Esophagus muscularis mucosa (tissue), 4 donors: ENCODE measurements around the gene TBC1D14. TPM values are rescaled to one million over a fixed set of nuclear protein-coding genes. Genes with fewer than 3 reads are reported as not detected.
A peak's percentile ranks its signal among the peaks of the same experiment; 100 is the strongest.

Source experiments
- DNase-seq: peaks from one replicate; pipeline ENCODE4 v3.0.0-alpha.2; 2017; ENCODE audit errors: extremely low spot score
- H3K27ac ChIP-seq, 4 donors: fragments of 200-600 bp; sonication (generic); replicated peaks in 1 of 4; 1 replicate in 3 of 4; 2 replicates in 1 of 4; pipeline ENCODE4 v1.5.1; 2016 to 2019; ENCODE audit warnings: mild to moderate bottlenecking in 1 of 4
- H3K27me3 ChIP-seq, 4 donors: fragments of 200-600 bp; sonication (generic); one replicate each; pipeline versions ENCODE4 v1.5.1 to v1.6.0; 2016 to 2019
- H3K36me3 ChIP-seq, 4 donors: fragments of 200-600 bp; sonication (generic); one replicate each; pipeline ENCODE4 v1.5.1; 2016 to 2019
- H3K4me1 ChIP-seq, 4 donors: fragments of 200-600 bp; sonication (generic); one replicate each; pipeline ENCODE4 v1.5.1; 2016 to 2019
- H3K4me3 ChIP-seq, 4 donors: fragments of 200-600 bp; sonication (generic); 1 replicate in 2 of 4; 2 replicates in 2 of 4; pipeline ENCODE4 v1.5.1; 2016 to 2019; ENCODE audit warnings: mild to moderate bottlenecking in 4 of 4, moderate library complexity in 1 of 4
- H3K9me3 ChIP-seq, 4 donors: fragments of 200-600 bp; sonication (generic); 1 replicate in 3 of 4; 2 replicates in 1 of 4; pipeline ENCODE4 v1.5.1; 2016 to 2019
- EP300 ChIP-seq: sonication (generic); formaldehyde crosslinking; IDR thresholded peaks from one replicate; pipeline ENCODE4 v1.6.1; 2017; ENCODE audit warnings: antibody characterized with exemption
- POLR2A ChIP-seq: fragments of 450-650 bp; IDR thresholded peaks from one replicate; pipeline ENCODE4 v1.6.1; 2017; ENCODE audit warnings: antibody characterized with exemption, moderate library complexity, mild to moderate bottlenecking, low read depth
- POLR2AphosphoS5 ChIP-seq, 2 donors: sonication (generic); formaldehyde crosslinking; IDR thresholded peaks; one replicate each; pipeline ENCODE4 v1.6.1; 2017; ENCODE audit warnings: antibody characterized with exemption in 2 of 2
- WGBS: methylation state at CpG from one replicate; pipeline ENCODE4 v1.1.5; 2018; 5-methylcytosine and 5-hydroxymethylcytosine counted together
- intact Hi-C: fragments of 100-400 bp; cut with DNase I; formaldehyde crosslinking; loops from one replicate; pipeline ENCODE4 v1.15.1; 2023
- total RNA-seq, 4 donors: library from RNA; depleted of rRNA; stranded (reverse); fragments of >200 nt; gene quantifications; one replicate each; pipeline versions ENCODE4 v1.1.0 to v1.2.1, GENCODE V29; 2016
- TF ChIP-seq, protein P1 (sequence below), 3 experiments: fragments of 200-600 bp in 2 of 3; fragments of 450-650 bp in 1 of 3; sonication (generic) in 2 of 3; IDR thresholded peaks; one replicate each; pipeline ENCODE4 v1.5.1; 2017 to 2019; ENCODE audit warnings: antibody characterized with exemption in 3 of 3, mild to moderate bottlenecking in 2 of 3, moderate library complexity in 1 of 3

TBC1D14 gene
- total RNA-seq, 4 donors from 2014 or later, result 37.0 to 49.4 (median 44.2) TPM

DNA sequence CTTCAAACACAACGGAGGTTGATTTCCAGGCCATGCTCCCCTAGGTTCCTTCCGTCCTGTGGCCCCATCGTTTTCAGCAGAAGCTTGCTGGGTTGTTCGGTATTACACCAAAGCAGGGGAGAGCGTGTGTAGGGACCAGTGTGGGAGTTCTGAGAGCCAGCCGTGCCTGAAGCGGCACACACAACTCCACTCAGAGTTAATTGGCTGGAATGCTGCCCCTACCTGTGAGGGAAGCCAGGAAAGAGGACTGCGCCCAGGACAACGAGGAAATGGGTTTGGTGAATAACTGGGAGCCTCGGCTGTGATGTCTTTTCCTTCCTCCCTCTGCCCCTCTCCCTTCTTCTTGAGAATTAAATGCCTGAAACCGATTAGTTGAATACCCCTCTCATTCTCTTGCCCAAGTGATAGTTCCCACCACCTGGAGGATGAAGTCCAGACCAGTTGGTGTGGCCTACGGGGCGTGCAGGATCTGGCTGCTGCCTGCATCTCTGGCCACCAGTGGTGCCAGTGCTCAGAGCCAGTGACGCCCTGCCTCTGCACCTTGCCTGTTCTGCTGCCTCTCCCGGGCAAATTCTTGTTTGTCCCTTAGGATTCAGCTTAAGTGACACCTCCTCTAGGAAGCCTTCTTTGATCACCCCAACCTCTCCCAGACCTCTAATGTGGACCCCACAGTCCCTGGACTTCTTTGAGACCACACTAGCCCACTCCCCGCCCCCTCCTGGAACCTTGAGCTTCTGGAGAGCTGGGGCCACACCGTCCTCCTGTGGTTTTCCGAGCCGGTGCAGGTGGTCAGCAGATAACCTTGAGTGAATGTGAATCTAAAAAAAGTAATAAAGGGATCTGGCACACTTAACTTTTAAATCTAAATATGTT is 33.6 kb downstream of the TBC1D14 start:
- Histone ChIP-seq H3K4me1 (peaks cover 21 to 45% (median 33%) of the 10 kb centered on the region in 4 donors), H3K9me3 (no peaks in the 10 kb centered on the region), H3K4me3 (no peak overlapping the region), H3K27me3 (no peaks in the 10 kb centered on the region), H3K36me3 (peaks cover 0 to 12% (median 0%) of the 10 kb centered on the region in 4 donors), H3K27ac (peak overlapping the region; percentile 44 to 72 (median 68))
- intact Hi-C loops, result no loop called here
- WGBS, result 82% methylated on average over 19 of the region's 19 CpGs
- TF ChIP-seq, protein P1, sequence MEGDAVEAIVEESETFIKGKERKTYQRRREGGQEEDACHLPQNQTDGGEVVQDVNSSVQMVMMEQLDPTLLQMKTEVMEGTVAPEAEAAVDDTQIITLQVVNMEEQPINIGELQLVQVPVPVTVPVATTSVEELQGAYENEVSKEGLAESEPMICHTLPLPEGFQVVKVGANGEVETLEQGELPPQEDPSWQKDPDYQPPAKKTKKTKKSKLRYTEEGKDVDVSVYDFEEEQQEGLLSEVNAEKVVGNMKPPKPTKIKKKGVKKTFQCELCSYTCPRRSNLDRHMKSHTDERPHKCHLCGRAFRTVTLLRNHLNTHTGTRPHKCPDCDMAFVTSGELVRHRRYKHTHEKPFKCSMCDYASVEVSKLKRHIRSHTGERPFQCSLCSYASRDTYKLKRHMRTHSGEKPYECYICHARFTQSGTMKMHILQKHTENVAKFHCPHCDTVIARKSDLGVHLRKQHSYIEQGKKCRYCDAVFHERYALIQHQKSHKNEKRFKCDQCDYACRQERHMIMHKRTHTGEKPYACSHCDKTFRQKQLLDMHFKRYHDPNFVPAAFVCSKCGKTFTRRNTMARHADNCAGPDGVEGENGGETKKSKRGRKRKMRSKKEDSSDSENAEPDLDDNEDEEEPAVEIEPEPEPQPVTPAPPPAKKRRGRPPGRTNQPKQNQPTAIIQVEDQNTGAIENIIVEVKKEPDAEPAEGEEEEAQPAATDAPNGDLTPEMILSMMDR (IDR thresholded peaks at IDR 0.05), result no peak
- TF ChIP-seq EP300 (no peak), POLR2A (no peak), POLR2AphosphoS5 (IDR thresholded peaks at IDR 0.05) (no peak)
- no peak for DNase-seq

GRCh38 chr4:6943885-6944225 is 34.2 kb downstream of the TBC1D14 start:
- WGBS, result 89% methylated on average over 16 of the region's 16 CpGs
- Histone ChIP-seq H3K27ac (peak overlapping the region in 2 of 4 donors; percentile 11 to 67), H3K4me1 (peaks cover 19 to 41% (median 30%) of the 10 kb centered on the region in 4 donors), H3K4me3 (no peak overlapping the region), H3K9me3 (no peaks in the 10 kb centered on the region), H3K36me3 (peaks cover 0 to 12% (median 0%) of the 10 kb centered on the region in 4 donors), H3K27me3 (no peaks in the 10 kb centered on the region)
- TF ChIP-seq POLR2AphosphoS5 (IDR thresholded peaks at IDR 0.05), result no peak
- TF ChIP-seq, protein P1 (IDR thresholded peaks at IDR 0.05), result no peak
- intact Hi-C loops, result no loop called here
- no peak for DNase-seq

GRCh38 chr4:6944301-6945051 is 34.9 kb downstream of the TBC1D14 start:
- peaks cover 0 to 5% (median 0%) of the 10 kb centered on the region in 4 donors for H3K36me3 ChIP-seq

GRCh38 chr4:6945052-6945409 is 35.4 kb downstream of the TBC1D14 start:
- no peak for DNase-seq
- H3K36me3 ChIP-seq, result peaks cover 0 to 5% (median 0%) of the 10 kb centered on the region in 4 donors
- intact Hi-C loops, result no loop called here
- 100% methylated on average over 2 of the region's 2 CpGs for WGBS
- H3K27ac ChIP-seq, result no peak overlapping the region
- no peaks in the 10 kb centered on the region for H3K9me3 ChIP-seq
- TF ChIP-seq EP300 (no peak), POLR2AphosphoS5 (IDR thresholded peaks at IDR 0.05) (no peak), POLR2A (no peak)
- TF ChIP-seq, protein P1 (IDR thresholded peaks at IDR 0.05), result no peak
- no peak overlapping the region for H3K4me3 ChIP-seq
- H3K27me3 ChIP-seq, result no peaks in the 10 kb centered on the region
- peaks cover 11 to 32% (median 27%) of the 10 kb centered on the region in 4 donors for H3K4me1 ChIP-seq

More at GRCh38 chr4:6944301-6945051, 34.9 kb downstream of the TBC1D14 start:
- no peak overlapping the region for H3K4me3 ChIP-seq
- H3K9me3 ChIP-seq, result no peaks in the 10 kb centered on the region
- H3K27me3 ChIP-seq, result no peaks in the 10 kb centered on the region
- WGBS, result 80% methylated on average over 18 of the region's 20 CpGs
- H3K4me1 ChIP-seq, result peaks cover 13 to 37% (median 30%) of the 10 kb centered on the region in 4 donors
- no peak overlapping the region for H3K27ac ChIP-seq
- no peak for DNase-seq
- TF ChIP-seq, protein P1 (IDR thresholded peaks at IDR 0.05), result no peak
- TF ChIP-seq POLR2AphosphoS5 (IDR thresholded peaks at IDR 0.05), result no peak
- intact Hi-C loops, result no loop called here
